K562 (cell line): ENCODE measurements around the gene PRRX1. TPM values are rescaled to one million over a fixed set of nuclear protein-coding genes. Genes with fewer than 3 reads are reported as not detected.

Experiments
- ATAC-seq: fragments of 200-7000 bp; cut with Tn5 transposase; 3 replicates; pipeline ENCODE4 v1.9.1; 2020; ENCODE audit warnings: moderate library complexity
- BruUV-seq: library from RNA; stranded (reverse); fragments of 400-500 nt; replicated peaks from 2 replicates; lab custom pipeline; 2021; lab: Mats Ljungman, UMichigan
- CTCF ChIA-PET: fragments of 300-600 bp; formaldehyde crosslinking; extraction: SDS; loops from one replicate; lab custom pipeline; 2021; ENCODE audit warnings: low intra/inter-chr PET ratio; lab: Yijun Ruan, JAX
- POLR2A ChIA-PET: fragments of 300-600, 350-650 bp; sonication (Branson Sonifier 250); formaldehyde crosslinking; extraction: SDS; loops from one replicate; lab custom pipeline; 2021; ENCODE audit warnings: antibody characterized with exemption, inconsistent platforms; lab: Yijun Ruan, JAX
- DNase-seq, 4 experiments: peaks; one replicate each; pipeline versions ENCODE4 v3.0.0 to v3.0.0-alpha.2; 2011 to 2018; ENCODE audit warnings: low spot score in 3 of 4, mixed read lengths in 3 of 4; ENCODE audit errors: extremely low read depth in 1 of 4
- FAIRE-seq: peaks from 2 replicates; lab custom pipeline; 2011; peaks lifted over from hg19 to GRCh38; lab: Jason Lieb, UNC
- H2AFZ ChIP-seq: 2 replicates; pipeline ENCODE4 v1.6.0; 2011; ENCODE audit warnings: low read depth, low read length, control low read depth, inconsistent platforms
- H3K27ac ChIP-seq: fragments of 200-600 bp; 3 replicates; pipeline ENCODE4 v1.8.0; 2011; ENCODE audit warnings: low read depth, mild to moderate bottlenecking, control low read depth, inconsistent platforms, low read length, moderate library complexity, mixed read lengths; ENCODE audit errors: extremely low read depth
- H3K27me3 ChIP-seq, 2 experiments: fragments of 300-600 bp in 1 of 2; 2 replicates in 1 of 2; 3 replicates in 1 of 2; pipeline versions ENCODE4 v1.6.0 to v1.8.0; 2011; ENCODE audit warnings: inconsistent platforms in 2 of 2, low read length in 2 of 2, mild to moderate bottlenecking in 1 of 2, mixed read lengths in 1 of 2, moderate library complexity in 1 of 2; ENCODE audit not compliant: control insufficient read depth in 2 of 2, insufficient read depth in 2 of 2
- H3K36me3 ChIP-seq: fragments of 300-600 bp; 3 replicates; pipeline ENCODE4 v1.8.0; 2011; ENCODE audit warnings: mild to moderate bottlenecking, low read length, inconsistent platforms; ENCODE audit not compliant: control insufficient read depth, insufficient read depth
- H3K4me1 ChIP-seq, 2 experiments: fragments of 200-600 bp in 1 of 2; replicated peaks in 1 of 2; 2 replicates in 1 of 2; 3 replicates in 1 of 2; pipeline versions ENCODE4 v1.5.1 to v1.8.0; 2011; ENCODE audit warnings: inconsistent platforms in 2 of 2, low read length in 2 of 2, mild to moderate bottlenecking in 1 of 2, mixed read lengths in 1 of 2, moderate library complexity in 1 of 2; ENCODE audit not compliant: control insufficient read depth in 2 of 2, insufficient read depth in 2 of 2
- H3K4me2 ChIP-seq: 2 replicates; pipeline ENCODE4 v1.6.1; 2011; ENCODE audit warnings: low read length, control low read depth, inconsistent platforms, mixed read lengths; ENCODE audit not compliant: insufficient read depth
- H3K4me3 ChIP-seq: fragments of 200-600 bp; sonication (generic), shearing (Covaris generic); 2 replicates; pipeline ENCODE4 v1.5.1; 2016; ENCODE audit warnings: control low read depth, inconsistent platforms
- H3K79me2 ChIP-seq: fragments of 200-600 bp; 3 replicates; pipeline ENCODE4 v1.8.0; 2011; ENCODE audit warnings: low read length, inconsistent platforms; ENCODE audit not compliant: control insufficient read depth, insufficient read depth
- H3K9ac ChIP-seq, 2 experiments: 2 replicates each; pipeline versions ENCODE4 v1.6.0 to v1.6.1; 2011; ENCODE audit warnings: low read depth in 2 of 2, low read length in 2 of 2, control low read depth in 1 of 2, inconsistent platforms in 1 of 2, mild to moderate bottlenecking in 1 of 2, mixed read lengths in 1 of 2; ENCODE audit not compliant: insufficient read depth in 1 of 2
- H3K9me1 ChIP-seq: one replicate; pipeline ENCODE4 v1.6.0; 2011; ENCODE audit warnings: inconsistent platforms, mild to moderate bottlenecking, low read length, moderate library complexity; ENCODE audit not compliant: control insufficient read depth, insufficient read depth
- H3K9me3 ChIP-seq: replicated peaks from 2 replicates; pipeline ENCODE4 v1.5.1; 2011; ENCODE audit warnings: low read depth, low read length, inconsistent platforms; ENCODE audit not compliant: control insufficient read depth, insufficient read depth
- H4K20me1 ChIP-seq: replicated peaks from 2 replicates; pipeline ENCODE4 v1.6.1; 2011; ENCODE audit warnings: low read length, inconsistent platforms, mixed read lengths; ENCODE audit not compliant: control insufficient read depth, insufficient read depth
- FOXP1 ChIP-seq: sonication (generic); formaldehyde crosslinking; IDR thresholded peaks from 2 replicates; pipeline ENCODE4 v1.8.0; 2022; ENCODE audit warnings: mild to moderate bottlenecking, missing genetic modification reagents
- REST ChIP-seq, 2 experiments: fragments of 450-650 bp; formaldehyde crosslinking in 1 of 2; IDR thresholded peaks; 2 replicates each; pipeline versions ENCODE4 v1.4.0 to v1.6.1; 2014 to 2020; ENCODE audit warnings: mild to moderate bottlenecking in 2 of 2, borderline replicate concordance in 1 of 2, low read depth in 1 of 2
- ZNF551 ChIP-seq: fragments of 250-450 bp; sonication (Bioruptor Pico); IDR thresholded peaks from 2 replicates; pipeline ENCODE4 v1.5.0; 2021; ENCODE audit warnings: mild to moderate bottlenecking, moderate library complexity
- WGBS: fragments of 100-300 bp; shearing (Covaris generic); methylation state at CpG from one replicate; pipeline ENCODE4 v1.1.6; 2016; ENCODE audit warnings: low coverage, mixed read lengths; ENCODE audit not compliant: insufficient coverage; ENCODE audit errors: missing lambda C conversion rate; 5-methylcytosine and 5-hydroxymethylcytosine counted together
- in situ Hi-C: fragments of 300-500 bp; cut with MboI; formaldehyde crosslinking; loops from 4 replicates; pipeline ENCODE4 v1.15.0; 2018; ENCODE audit warnings: inconsistent platforms, mixed read lengths
- intact Hi-C: fragments of 100-400 bp; cut with micrococcal nuclease; formaldehyde crosslinking; loops from 2 replicates; pipeline ENCODE4 v1.14.2; 2022
- polyA plus RNA-seq, 8 experiments: library from polyadenylated mRNA; depleted of rRNA in 4 of 8; stranded (reverse) in 5 of 8; unstranded in 3 of 8; fragments of >200 nt; fragmentation: Nextera tagmentation in 2 of 8; fragmentation: Illumina TruSeq in 1 of 8; extraction: Ambion mirVana in 2 of 8; extraction: Trizol in 1 of 8; gene quantifications; 2 replicates each; pipeline versions ENCODE4 v1.2.1 to v1.2.3, GENCODE V29; 2011 to 2014; ENCODE audit warnings: inconsistent platforms in 1 of 8, missing spikeins in 1 of 8
- total RNA-seq, 7 experiments: library from RNA; depleted of rRNA in 6 of 7; stranded (reverse); fragments of >200 nt in 6 of 7; fragmentation: Illumina TruSeq in 2 of 7; extraction: Trizol in 2 of 7; gene quantifications; 2 replicates each; pipeline versions ENCODE4 v1.2.1 to v1.2.3, GENCODE V29; 2011 to 2021; ENCODE audit warnings: low replicate concordance in 1 of 7
- TF ChIP-seq, protein P1 (sequence below), 2 experiments: fragments of 150-350 bp in 1 of 2; IDR thresholded peaks; 2 replicates each; pipeline ENCODE4 v1.6.1; 2012 to 2016; ENCODE audit warnings: low read depth in 2 of 2, low read length in 2 of 2, mild to moderate bottlenecking in 1 of 2, moderate library complexity in 1 of 2
- TF ChIP-seq, protein P2 (sequence below): sonication (generic); formaldehyde crosslinking; IDR thresholded peaks from 2 replicates; pipeline ENCODE4 v1.8.0; 2023; ENCODE audit warnings: mild to moderate bottlenecking, missing genetic modification reagents

Gene PRRX1
- total and polyA plus RNA-seq, 9 of the 15 experiments (the other 6 are each of a cell fraction or from before 2014, with no cell fraction given) = not detected

- H3K79me2 ChIP-seq = no peaks in the 10 kb centered on the region
- H4K20me1 ChIP-seq = no peaks in the 10 kb centered on the region
- no peaks in the 10 kb centered on the region for H3K4me1 ChIP-seq
- CTCF ChIA-PET = no interaction called here
- no peak for ATAC-seq
- no peak for FAIRE-seq
- H3K4me3 ChIP-seq = no peak overlapping the region
- H3K36me3 ChIP-seq = no peaks in the 10 kb centered on the region
- H3K9me3 ChIP-seq = peaks cover 2% of the 10 kb centered on the region; the same call in 1 of the 2 replicates
- intact Hi-C loops (no loop called here), in situ Hi-C loops (no loop called here)
- POLR2A ChIA-PET = no interaction called here
- H3K4me2 ChIP-seq = no peak overlapping the region
- no peak overlapping the region for H3K9ac ChIP-seq
- H3K27me3 ChIP-seq = no peaks in the 10 kb centered on the region
- no TSS peak for BruUV-seq
- 0% methylated on average over 1 of the region's 1 CpG for WGBS
- DNase-seq = no peak
- no peak overlapping the region for H3K27ac ChIP-seq
- H2AFZ ChIP-seq = no peak overlapping the region
- H3K9me1 ChIP-seq = no peaks in the 10 kb centered on the region
- TF ChIP-seq ZNF551 (CRISPR knock-in tag) (no peak), REST (IDR thresholded peaks at IDR 0.05; ENCODE audit: borderline replicate concordance) (no peak), REST (CRISPR knock-in tag; IDR thresholded peaks at IDR 0.05; ENCODE audit: low read depth) (no peak), FOXP1 (CRISPR knock-in tag) (no peak)
- TF ChIP-seq, protein P1, sequence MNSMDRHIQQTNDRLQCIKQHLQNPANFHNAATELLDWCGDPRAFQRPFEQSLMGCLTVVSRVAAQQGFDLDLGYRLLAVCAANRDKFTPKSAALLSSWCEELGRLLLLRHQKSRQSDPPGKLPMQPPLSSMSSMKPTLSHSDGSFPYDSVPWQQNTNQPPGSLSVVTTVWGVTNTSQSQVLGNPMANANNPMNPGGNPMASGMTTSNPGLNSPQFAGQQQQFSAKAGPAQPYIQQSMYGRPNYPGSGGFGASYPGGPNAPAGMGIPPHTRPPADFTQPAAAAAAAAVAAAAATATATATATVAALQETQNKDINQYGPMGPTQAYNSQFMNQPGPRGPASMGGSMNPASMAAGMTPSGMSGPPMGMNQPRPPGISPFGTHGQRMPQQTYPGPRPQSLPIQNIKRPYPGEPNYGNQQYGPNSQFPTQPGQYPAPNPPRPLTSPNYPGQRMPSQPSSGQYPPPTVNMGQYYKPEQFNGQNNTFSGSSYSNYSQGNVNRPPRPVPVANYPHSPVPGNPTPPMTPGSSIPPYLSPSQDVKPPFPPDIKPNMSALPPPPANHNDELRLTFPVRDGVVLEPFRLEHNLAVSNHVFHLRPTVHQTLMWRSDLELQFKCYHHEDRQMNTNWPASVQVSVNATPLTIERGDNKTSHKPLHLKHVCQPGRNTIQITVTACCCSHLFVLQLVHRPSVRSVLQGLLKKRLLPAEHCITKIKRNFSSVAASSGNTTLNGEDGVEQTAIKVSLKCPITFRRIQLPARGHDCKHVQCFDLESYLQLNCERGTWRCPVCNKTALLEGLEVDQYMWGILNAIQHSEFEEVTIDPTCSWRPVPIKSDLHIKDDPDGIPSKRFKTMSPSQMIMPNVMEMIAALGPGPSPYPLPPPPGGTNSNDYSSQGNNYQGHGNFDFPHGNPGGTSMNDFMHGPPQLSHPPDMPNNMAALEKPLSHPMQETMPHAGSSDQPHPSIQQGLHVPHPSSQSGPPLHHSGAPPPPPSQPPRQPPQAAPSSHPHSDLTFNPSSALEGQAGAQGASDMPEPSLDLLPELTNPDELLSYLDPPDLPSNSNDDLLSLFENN (IDR thresholded peaks at IDR 0.05; ENCODE audit: low read depth in 2 of 2, low read length in 2 of 2) = no peak
- TF ChIP-seq, protein P2, sequence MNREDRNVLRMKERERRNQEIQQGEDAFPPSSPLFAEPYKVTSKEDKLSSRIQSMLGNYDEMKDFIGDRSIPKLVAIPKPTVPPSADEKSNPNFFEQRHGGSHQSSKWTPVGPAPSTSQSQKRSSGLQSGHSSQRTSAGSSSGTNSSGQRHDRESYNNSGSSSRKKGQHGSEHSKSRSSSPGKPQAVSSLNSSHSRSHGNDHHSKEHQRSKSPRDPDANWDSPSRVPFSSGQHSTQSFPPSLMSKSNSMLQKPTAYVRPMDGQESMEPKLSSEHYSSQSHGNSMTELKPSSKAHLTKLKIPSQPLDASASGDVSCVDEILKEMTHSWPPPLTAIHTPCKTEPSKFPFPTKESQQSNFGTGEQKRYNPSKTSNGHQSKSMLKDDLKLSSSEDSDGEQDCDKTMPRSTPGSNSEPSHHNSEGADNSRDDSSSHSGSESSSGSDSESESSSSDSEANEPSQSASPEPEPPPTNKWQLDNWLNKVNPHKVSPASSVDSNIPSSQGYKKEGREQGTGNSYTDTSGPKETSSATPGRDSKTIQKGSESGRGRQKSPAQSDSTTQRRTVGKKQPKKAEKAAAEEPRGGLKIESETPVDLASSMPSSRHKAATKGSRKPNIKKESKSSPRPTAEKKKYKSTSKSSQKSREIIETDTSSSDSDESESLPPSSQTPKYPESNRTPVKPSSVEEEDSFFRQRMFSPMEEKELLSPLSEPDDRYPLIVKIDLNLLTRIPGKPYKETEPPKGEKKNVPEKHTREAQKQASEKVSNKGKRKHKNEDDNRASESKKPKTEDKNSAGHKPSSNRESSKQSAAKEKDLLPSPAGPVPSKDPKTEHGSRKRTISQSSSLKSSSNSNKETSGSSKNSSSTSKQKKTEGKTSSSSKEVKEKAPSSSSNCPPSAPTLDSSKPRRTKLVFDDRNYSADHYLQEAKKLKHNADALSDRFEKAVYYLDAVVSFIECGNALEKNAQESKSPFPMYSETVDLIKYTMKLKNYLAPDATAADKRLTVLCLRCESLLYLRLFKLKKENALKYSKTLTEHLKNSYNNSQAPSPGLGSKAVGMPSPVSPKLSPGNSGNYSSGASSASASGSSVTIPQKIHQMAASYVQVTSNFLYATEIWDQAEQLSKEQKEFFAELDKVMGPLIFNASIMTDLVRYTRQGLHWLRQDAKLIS (CRISPR knock-in tag) = no peak
Measured at GRCh38 chr1:170765279-170765678, 101.3 kb downstream of the PRRX1 start.
